Heart left ventricle (tissue), 16 donors: ENCODE data around the gene PCYT2. TPM values are rescaled to one million over a fixed set of nuclear protein-coding genes. Genes with fewer than 3 reads are reported as not detected.

ENCODE experiments used
- ATAC-seq, 4 donors: fragments of 200-7000 bp; cut with Tn5 transposase; one replicate each; pipeline ENCODE4 v1.9.1; 2020 to 2022; ENCODE audit warnings: moderate library complexity in 4 of 4, mild to moderate bottlenecking in 3 of 4, moderate number of reproducible peaks in 1 of 4
- DNase-seq, 5 donors: peaks; one replicate each; pipeline ENCODE4 v3.0.0-alpha.2; 2020
- H3K27ac ChIP-seq, 12 donors: fragments of 200-600 bp; sonication (generic) in 4 of 12; one replicate each; pipeline versions ENCODE4 v1.5.0 to v1.8.0; 2016 to 2022; ENCODE audit warnings: mild to moderate bottlenecking in 2 of 12
- H3K27me3 ChIP-seq, 9 donors: fragments of 200-600 bp; sonication (generic) in 2 of 9; one replicate each; pipeline versions ENCODE4 v1.5.1 to v1.8.0; 2016 to 2022; ENCODE audit warnings: mild to moderate bottlenecking in 3 of 9
- H3K36me3 ChIP-seq, 9 donors: fragments of 200-600 bp; sonication (generic) in 2 of 9; one replicate each; pipeline versions ENCODE4 v1.5.0 to v1.8.0; 2018 to 2022; ENCODE audit warnings: mild to moderate bottlenecking in 2 of 9
- H3K4me1 ChIP-seq, 12 donors: fragments of 200-600 bp; sonication (generic) in 4 of 12; one replicate each; pipeline versions ENCODE4 v1.5.0 to v1.8.0; 2016 to 2022; ENCODE audit warnings: mild to moderate bottlenecking in 3 of 12
- H3K4me3 ChIP-seq, 12 donors: fragments of 200-600 bp; sonication (generic) in 4 of 12; one replicate each; pipeline versions ENCODE4 v1.5.0 to v1.8.0; 2017 to 2022; ENCODE audit warnings: mild to moderate bottlenecking in 9 of 12, moderate library complexity in 4 of 12
- H3K9me3 ChIP-seq, 12 donors: fragments of 200-600 bp; sonication (generic) in 4 of 12; one replicate each; pipeline versions ENCODE4 v1.5.0 to v1.8.0; 2016 to 2022; ENCODE audit warnings: mild to moderate bottlenecking in 1 of 12
- POLR2A ChIP-seq, 2 donors: fragments of 450-650 bp; IDR thresholded peaks; one replicate each; pipeline ENCODE4 v1.6.1; 2017; ENCODE audit warnings: antibody characterized with exemption in 2 of 2, mild to moderate bottlenecking in 2 of 2, moderate library complexity in 2 of 2
- WGBS, 4 donors: extraction: QIAGEN DNeasy Blood & Tissue Kit in 2 of 4; methylation state at CpG; one replicate each; pipeline versions ENCODE4 v1.1.5 to v1.1.7; 2013 to 2018; 5-methylcytosine and 5-hydroxymethylcytosine counted together
- intact Hi-C, 10 donors: fragments of 100-400 bp; cut with DNase I; formaldehyde crosslinking; loops; one replicate each; pipeline versions ENCODE4 v1.11.1 to v1.14.2; 2022
- polyA plus RNA-seq, 2 donors: library from polyadenylated mRNA; stranded (reverse); fragments of 200-250 nt; gene quantifications; one replicate each; pipeline ENCODE4 v1.2.3, GENCODE V29; 2013
- total RNA-seq, 9 donors: library from RNA; depleted of rRNA in 2 of 9; stranded (reverse); fragments of >200 nt in 2 of 9; fragmentation: NEBNext Ultra II Directional in 3 of 9; extraction: Animal tissue kit (Norgen Biotek cat#: 25700) in 3 of 9; gene quantifications; one replicate each; pipeline versions ENCODE4 v1.1.0 to v1.2.4, GENCODE V29; 2016 to 2023
- TF ChIP-seq, protein P1 (sequence below), 12 donors: fragments of 200-600 bp; sonication (generic) in 4 of 12; IDR thresholded peaks; one replicate each; pipeline versions ENCODE4 v1.5.0 to v1.8.0; 2018 to 2022; ENCODE audit warnings: antibody characterized with exemption in 12 of 12, mild to moderate bottlenecking in 5 of 12
- donor health status: ischemic (EF 13 %, LVEDD 7.1; RV severe dilation, severe dysfunction).
- donor health status: healthy with polysubstance abuse.
- donor health status: DM: no; HTN: yes; CAD: no.
- donor health status: DM: no; HTN: no; CAD: no.
- donor health status: ischemic (EF 25% LVEDD 6.9; RV normal size, moderate dysfunction).
- donor health status: ischemic (EF 25% LVEDD 5.7; RV mildly dilated, moderate dysfunction).
- donor health status: healthy.
- donor health status: DM: yes; HTN: yes; CAD: no.
- donor health status: ischemic (EF 35%, LVEDD 5.7; RV mildly dilated, moderate dysfunction).
- donor health status: nonischemic (EF 11% LVEDD 7.7; RV severe dilation, severe dysfunction).
- donor health status: DM: yes; HTN: yes; CAD: no.
- donor health status: PGD.
- donor health status: ischemic (EF 29% LVEDD 5.4; RV normal size, mild dysfunction).
- donor health status: nonischemic (EF 23%, LVEDD 6.1; RV moderate dilation, normal function).

PCYT2 gene
- total and polyA plus RNA-seq, 11 donors: 28.8 to 85.5 (median 49.7) TPM

DNA sequence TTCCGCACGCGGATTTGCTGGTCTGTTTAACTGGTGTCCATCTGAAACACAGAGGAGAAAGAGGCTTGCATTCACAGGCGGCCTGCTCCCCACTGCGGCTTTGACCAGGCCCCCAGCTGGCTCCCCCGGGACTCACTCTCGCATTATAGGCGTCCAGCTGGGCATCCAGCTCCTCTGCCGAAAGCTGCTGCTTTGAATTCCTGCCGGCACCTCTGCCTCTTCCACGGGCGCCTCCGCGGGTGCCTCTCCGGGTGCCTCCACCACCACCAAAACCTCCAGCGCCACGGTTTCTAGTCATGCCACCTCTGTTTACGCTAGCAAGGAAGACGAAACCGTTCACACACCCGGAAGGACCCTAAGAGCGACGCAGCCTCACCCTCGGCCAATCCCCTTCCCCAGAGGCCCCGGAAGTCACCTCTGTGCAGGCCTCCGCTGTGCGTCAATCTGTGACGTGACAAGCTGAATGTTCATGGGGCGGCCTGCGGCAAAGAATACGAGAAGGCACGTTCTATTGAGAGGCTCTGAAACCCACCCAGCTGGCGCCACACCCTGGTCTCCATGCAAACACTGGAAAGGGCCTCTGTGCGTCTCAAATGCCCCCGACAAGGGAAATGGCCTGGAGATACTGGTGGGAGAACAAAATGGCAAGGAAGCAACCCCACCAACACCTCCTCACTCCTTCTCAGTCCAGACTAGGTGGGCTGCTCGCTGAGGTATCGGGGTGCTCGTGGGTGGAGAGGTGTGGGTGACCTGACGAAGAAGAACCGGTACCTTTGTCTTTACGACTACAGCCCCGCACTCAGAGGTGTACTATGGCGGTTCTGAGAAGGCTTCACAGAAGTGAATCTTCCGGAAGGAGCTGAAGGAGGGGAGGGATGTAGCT lies 22.9 kb downstream of the PCYT2 start:
- H3K27ac ChIP-seq: no peak overlapping the region
- H3K4me1 ChIP-seq: peaks cover 7 to 45% (median 27%) of the 10 kb centered on the region in 12 donors
- H3K27me3 ChIP-seq: no peaks in the 10 kb centered on the region
- no peaks in the 10 kb centered on the region for H3K9me3 ChIP-seq
- TF ChIP-seq POLR2A (IDR thresholded peaks at IDR 0.05): no peak
- TF ChIP-seq, protein P1, sequence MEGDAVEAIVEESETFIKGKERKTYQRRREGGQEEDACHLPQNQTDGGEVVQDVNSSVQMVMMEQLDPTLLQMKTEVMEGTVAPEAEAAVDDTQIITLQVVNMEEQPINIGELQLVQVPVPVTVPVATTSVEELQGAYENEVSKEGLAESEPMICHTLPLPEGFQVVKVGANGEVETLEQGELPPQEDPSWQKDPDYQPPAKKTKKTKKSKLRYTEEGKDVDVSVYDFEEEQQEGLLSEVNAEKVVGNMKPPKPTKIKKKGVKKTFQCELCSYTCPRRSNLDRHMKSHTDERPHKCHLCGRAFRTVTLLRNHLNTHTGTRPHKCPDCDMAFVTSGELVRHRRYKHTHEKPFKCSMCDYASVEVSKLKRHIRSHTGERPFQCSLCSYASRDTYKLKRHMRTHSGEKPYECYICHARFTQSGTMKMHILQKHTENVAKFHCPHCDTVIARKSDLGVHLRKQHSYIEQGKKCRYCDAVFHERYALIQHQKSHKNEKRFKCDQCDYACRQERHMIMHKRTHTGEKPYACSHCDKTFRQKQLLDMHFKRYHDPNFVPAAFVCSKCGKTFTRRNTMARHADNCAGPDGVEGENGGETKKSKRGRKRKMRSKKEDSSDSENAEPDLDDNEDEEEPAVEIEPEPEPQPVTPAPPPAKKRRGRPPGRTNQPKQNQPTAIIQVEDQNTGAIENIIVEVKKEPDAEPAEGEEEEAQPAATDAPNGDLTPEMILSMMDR (IDR thresholded peaks at IDR 0.05): no peak
- H3K4me3 ChIP-seq: no peak overlapping the region
- intact Hi-C loops: no loop called here
- peak in 1 of 5 donors; percentile 47 for DNase-seq
- 93 to 95% (median 94%) methylated on average over 38 to 44 of the region's 44 CpGs for WGBS, 4 donors
- peaks cover 0 to 64% (median 54%) of the 10 kb centered on the region in 9 donors for H3K36me3 ChIP-seq
- ATAC-seq: no peak

GRCh38 chr17:81885869-81886548 lies 25.2 kb downstream of the PCYT2 start:
- no peaks in the 10 kb centered on the region for H3K9me3 ChIP-seq
- H3K36me3 ChIP-seq: peaks cover 0 to 85% (median 66%) of the 10 kb centered on the region in 9 donors
- no peak overlapping the region for H3K27ac ChIP-seq
- WGBS, 4 donors: 88 to 96% (median 90%) methylated on average over 5 to 11 of the region's 11 CpGs
- H3K4me1 ChIP-seq: peaks cover 4 to 32% (median 16%) of the 10 kb centered on the region in 12 donors
- H3K27me3 ChIP-seq: no peaks in the 10 kb centered on the region
- intact Hi-C loops: no loop called here
- TF ChIP-seq POLR2A (IDR thresholded peaks at IDR 0.05): no peak
- TF ChIP-seq, protein P1 (IDR thresholded peaks at IDR 0.05): no peak
- H3K4me3 ChIP-seq: no peak overlapping the region
- DNase-seq: no peak
- peak in 1 of 4 donors; percentile 23 for ATAC-seq

DNA sequence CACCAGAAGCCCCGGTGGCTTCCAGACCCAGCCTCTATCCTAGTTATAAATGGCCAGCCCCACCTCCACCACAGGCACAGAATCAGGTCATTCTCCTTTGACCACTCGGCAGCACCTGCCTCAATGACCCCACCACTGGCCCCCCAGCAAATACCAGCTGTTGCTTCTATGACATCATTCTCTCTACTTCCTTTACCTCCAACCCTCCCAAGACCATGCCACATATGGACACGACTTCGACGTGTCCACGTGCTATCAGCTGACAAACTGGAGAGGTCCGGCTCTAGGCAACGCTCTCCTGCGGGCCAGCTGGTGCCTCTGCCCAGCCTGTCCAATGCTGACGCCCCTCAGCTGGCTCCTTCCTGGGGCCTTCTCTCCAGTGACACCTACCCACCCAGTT lies 25.7 kb downstream of the PCYT2 start:
- Histone ChIP-seq H3K4me3 (no peak overlapping the region), H3K27ac (no peak overlapping the region), H3K4me1 (peaks cover 2 to 28% (median 13%) of the 10 kb centered on the region in 12 donors), H3K36me3 (peaks cover 0 to 87% (median 70%) of the 10 kb centered on the region in 9 donors), H3K27me3 (no peaks in the 10 kb centered on the region), H3K9me3 (no peaks in the 10 kb centered on the region)
- DNase-seq (no peak), ATAC-seq (no peak)
- intact Hi-C loops: no loop called here
- WGBS, 4 donors: 66 to 70% (median 69%) methylated on average over 10 of the region's 10 CpGs
- no peak for TF ChIP-seq POLR2A (IDR thresholded peaks at IDR 0.05)
- TF ChIP-seq, protein P1 (IDR thresholded peaks at IDR 0.05): no peak

DNA sequence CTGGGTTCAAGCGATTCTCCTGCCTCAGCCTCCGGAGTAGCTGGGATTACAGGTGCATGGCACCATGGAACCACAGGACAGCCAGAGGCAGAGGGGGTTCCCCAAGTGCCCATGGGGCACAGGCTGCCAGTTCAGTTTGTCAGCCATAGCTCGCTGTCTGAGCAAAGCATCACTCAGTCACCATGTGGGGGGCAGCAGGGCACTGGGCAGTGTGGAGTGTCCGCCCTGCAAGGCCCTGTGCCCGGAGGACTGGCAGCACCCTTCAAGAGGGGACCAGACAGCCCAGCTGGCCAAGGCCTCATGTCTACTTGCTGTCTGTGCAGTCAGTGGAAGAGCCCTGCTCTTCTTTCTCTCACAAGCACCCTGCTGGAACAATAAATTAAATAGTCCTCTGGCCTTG lies 26.2 kb downstream of the PCYT2 start:
- peaks cover 0 to 23% (median 8%) of the 10 kb centered on the region in 12 donors for H3K4me1 ChIP-seq
- peak in 1 of 5 donors; percentile 40 for DNase-seq
- no peaks in the 10 kb centered on the region for H3K9me3 ChIP-seq
- TF ChIP-seq POLR2A (IDR thresholded peaks at IDR 0.05): no peak
- TF ChIP-seq, protein P1 (IDR thresholded peaks at IDR 0.05): no peak
- H3K4me3 ChIP-seq: no peak overlapping the region
- H3K36me3 ChIP-seq: peaks cover 0 to 90% (median 66%) of the 10 kb centered on the region in 9 donors
- ATAC-seq: peak in 1 of 4 donors; percentile 43
- no peak overlapping the region for H3K27ac ChIP-seq
- no peaks in the 10 kb centered on the region for H3K27me3 ChIP-seq
- WGBS, 4 donors: 87 to 98% (median 95%) methylated on average over 4 to 5 of the region's 5 CpGs
- intact Hi-C loops: loop anchor here in 1 of 10 donors (5.0 kb wide), 1 partner anchor 37 kb away; no protein-coding TSS in a partner anchor
